GM12892 (cell line): Measurements from ENCODE around the gene ARPIN.

Source experiments
- POLR2A ChIP-seq: IDR thresholded peaks from 2 replicates; pipeline ENCODE4 v1.6.1; 2011; ENCODE audit warnings: low read depth, low read length, control low read depth
- TAF1 ChIP-seq: IDR thresholded peaks from 2 replicates; pipeline ENCODE4 v1.6.1; 2011; ENCODE audit warnings: low read depth, mild to moderate bottlenecking, control low read depth, low read length, borderline replicate concordance

DNA sequence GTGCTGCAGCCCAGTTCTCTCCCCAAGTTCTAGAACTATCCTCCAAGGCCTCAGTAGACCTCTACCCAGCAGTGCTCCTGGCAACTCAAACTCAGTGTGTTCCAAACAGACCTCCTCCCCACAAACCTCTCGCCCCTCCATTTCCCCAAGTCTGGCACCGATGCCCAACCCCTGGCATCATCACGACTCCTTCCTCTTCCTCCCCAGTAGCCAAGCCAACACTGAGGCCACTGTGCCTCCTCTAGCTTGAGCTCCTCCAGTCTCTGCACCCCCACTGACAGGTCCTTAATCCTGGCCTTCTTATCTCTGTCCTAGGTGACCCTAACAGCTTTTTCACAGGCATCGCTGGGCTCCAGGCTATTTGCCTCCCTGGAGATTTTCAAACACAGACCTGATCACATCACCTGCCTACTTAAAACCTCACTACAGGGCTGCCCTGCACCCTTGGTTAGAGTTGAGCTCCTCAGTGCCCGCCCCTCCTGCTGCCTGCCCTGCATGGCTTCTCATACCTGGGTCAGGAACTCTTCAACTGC lies 6.8 kb downstream of the ARPIN start:
- TF ChIP-seq TAF1 (no peak), POLR2A (no peak)
